Measurements from ENCODE around the gene C5orf15. TPM values are rescaled to one million over a fixed set of nuclear protein-coding genes. Genes with fewer than 3 reads are reported as not detected.

Gene C5orf15
- total RNA-seq, 2 experiments from 2014 or later, result 33.4 to 33.8 TPM

GRCh38 chr5:133930061-133930812 is 38.2 kb downstream of the C5orf15 start:
- Mint-ChIP-seq H3K4me3 (peak overlapping the region; percentile 69), H3K36me3 (no peaks in the 10 kb centered on the region), H3K27me3 (no peaks in the 10 kb centered on the region), H3K4me1 (peaks cover 62% of the 10 kb centered on the region), H3K9me3 (no peaks in the 10 kb centered on the region), H3K27ac (peak overlapping the region; percentile 97)
- peak; percentile 80 for DNase-seq

DNA sequence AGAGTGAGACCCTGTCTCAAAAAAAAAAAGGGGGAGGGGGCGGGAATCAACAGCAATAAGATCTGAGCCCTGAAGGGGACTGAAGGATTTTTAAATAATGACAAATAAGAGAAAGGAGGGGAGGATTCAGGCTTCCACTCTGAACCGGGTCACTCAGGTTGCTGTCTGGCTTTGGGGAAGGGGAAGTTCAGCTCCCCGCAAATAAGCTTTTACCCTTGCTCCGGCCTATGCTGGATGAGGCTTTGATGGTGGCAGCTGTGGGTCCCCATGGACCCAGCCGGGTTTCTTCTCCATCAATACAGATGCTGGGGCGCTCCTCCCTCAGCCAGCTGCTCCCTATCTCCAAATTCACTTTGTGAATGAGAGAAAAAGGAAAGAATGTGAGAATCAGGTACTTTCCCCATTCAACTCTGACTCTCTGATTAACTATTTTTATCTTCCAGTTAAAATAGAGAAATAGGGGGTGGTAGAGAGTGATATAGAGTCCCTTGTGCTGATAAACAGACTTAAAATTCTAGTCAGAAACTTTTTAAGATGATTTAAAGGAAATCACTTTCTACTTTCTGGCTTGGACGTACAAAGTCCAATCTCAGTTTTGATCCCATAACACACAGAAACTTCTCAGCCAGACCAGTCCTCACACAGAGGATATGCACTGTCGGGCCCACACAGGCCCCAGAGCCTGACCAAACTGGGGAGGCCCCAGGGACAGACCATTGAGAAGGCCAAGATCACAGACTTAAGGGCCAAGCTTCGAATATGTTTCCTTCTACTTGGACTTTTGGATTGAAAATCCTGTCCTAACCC is 39.6 kb downstream of the C5orf15 start:
- Mint-ChIP-seq H3K36me3 (no peaks in the 10 kb centered on the region), H3K27ac (peak overlapping the region; percentile 97), H3K4me1 (peaks cover 64% of the 10 kb centered on the region), H3K4me3 (peak overlapping the region; percentile 69), H3K9me3 (no peaks in the 10 kb centered on the region), H3K27me3 (no peaks in the 10 kb centered on the region)
- DNase-seq, result no peak

- H3K4me1 Mint-ChIP-seq, result peaks cover 57% of the 10 kb centered on the region
- no peak overlapping the region for H3K4me3 Mint-ChIP-seq
- no peak for DNase-seq
- H3K9me3 Mint-ChIP-seq, result no peaks in the 10 kb centered on the region
- H3K36me3 Mint-ChIP-seq, result no peaks in the 10 kb centered on the region
- H3K27me3 Mint-ChIP-seq, result no peaks in the 10 kb centered on the region
- H3K27ac Mint-ChIP-seq, result no peak overlapping the region
These were observed 40.9 kb downstream of the C5orf15 start for GRCh38 chr5:133927300-133928180.

DNA sequence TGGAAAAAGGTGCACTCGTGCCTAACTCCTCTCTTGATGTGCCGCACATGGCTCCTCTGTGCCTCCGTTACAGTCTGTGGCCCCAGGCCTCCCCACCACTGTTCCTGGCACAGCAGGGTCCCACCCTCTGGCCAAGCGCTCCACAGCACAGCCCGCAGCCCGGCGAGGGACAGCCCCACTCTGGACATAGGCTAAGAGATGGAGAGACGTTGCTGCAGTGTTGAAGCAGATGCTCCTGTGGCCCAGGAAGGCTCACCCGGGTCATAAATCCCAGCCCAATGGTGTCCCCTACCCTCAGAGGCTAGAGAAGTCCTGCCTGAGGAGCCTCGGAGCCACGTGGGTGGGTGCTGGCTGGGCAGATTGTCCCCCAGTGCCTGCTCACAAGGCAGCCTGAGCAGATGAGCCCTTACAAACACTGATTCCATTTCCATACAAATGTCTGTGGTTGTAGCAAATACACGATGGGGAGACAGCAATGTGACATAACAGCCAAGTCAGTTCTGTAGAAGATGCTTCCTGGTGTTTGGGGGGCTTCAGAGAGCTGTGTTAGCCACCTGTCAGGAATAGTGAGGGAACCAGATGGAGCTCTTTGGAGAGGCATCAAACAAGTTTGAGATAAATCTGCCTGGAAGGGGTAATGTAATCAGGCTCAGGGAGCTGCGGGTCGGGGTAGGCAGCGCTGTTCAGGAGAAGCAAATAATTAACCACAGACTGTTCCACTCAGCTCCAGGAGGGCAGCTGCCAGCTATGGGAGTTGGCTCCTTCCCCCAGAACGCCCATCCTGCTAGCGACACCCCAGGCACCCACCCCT is 41.7 kb downstream of the C5orf15 start:
- Mint-ChIP-seq H3K27me3 (no peaks in the 10 kb centered on the region), H3K27ac (no peak overlapping the region), H3K4me3 (no peak overlapping the region), H3K9me3 (no peaks in the 10 kb centered on the region), H3K36me3 (no peaks in the 10 kb centered on the region), H3K4me1 (peaks cover 55% of the 10 kb centered on the region)
- no peak for DNase-seq

- Mint-ChIP-seq H3K27me3 (no peaks in the 10 kb centered on the region), H3K27ac (no peak overlapping the region), H3K4me1 (peaks cover 48% of the 10 kb centered on the region), H3K36me3 (no peaks in the 10 kb centered on the region), H3K9me3 (no peaks in the 10 kb centered on the region), H3K4me3 (no peak overlapping the region)
- DNase-seq, result no peak
These were observed 42.4 kb downstream of the C5orf15 start for GRCh38 chr5:133925866-133926488.

GRCh38 chr5:133925269-133925668 is 43.2 kb downstream of the C5orf15 start:
- peak overlapping the region; percentile 21 for H3K27ac Mint-ChIP-seq
- no peaks in the 10 kb centered on the region for H3K27me3 Mint-ChIP-seq
- no peaks in the 10 kb centered on the region for H3K36me3 Mint-ChIP-seq
- H3K4me3 Mint-ChIP-seq, result no peak overlapping the region
- DNase-seq, result no peak
- H3K9me3 Mint-ChIP-seq, result no peaks in the 10 kb centered on the region
- H3K4me1 Mint-ChIP-seq, result peaks cover 50% of the 10 kb centered on the region

DNA sequence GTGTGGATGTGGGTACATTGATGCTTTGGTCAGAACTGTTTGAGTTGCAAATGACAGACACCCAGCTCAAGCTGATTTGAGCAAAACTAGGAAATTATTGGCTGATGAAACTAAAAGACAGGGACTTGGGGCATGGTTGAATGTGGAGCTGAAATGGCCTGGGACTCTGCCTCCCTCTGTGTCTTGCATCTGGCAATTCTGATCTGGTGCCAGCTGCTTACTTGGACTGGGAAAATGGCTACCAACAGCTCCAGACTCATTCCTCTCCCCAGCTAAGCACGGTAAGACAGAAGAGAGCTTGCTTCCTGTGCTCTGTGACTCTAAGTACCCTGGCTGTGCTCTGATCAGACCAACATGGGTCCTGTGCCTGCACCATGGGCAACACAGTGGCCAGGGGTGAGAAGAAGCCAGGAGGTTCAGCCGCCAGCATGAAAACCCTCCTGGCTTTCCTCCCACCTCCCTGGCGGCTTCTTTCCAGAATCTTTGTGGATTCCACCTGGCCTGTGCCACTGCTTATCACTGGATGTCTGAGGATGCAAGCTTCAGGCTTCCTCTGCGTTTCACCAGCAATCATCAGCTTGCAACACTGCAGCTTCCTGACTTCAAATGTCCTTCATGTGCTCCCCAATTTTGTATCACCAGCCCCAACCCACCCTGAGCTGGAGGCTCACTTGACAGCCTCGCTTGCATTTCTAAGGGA is 44.1 kb downstream of the C5orf15 start:
- no peaks in the 10 kb centered on the region for H3K27me3 Mint-ChIP-seq
- H3K27ac Mint-ChIP-seq, result peak overlapping the region; percentile 28

DNA sequence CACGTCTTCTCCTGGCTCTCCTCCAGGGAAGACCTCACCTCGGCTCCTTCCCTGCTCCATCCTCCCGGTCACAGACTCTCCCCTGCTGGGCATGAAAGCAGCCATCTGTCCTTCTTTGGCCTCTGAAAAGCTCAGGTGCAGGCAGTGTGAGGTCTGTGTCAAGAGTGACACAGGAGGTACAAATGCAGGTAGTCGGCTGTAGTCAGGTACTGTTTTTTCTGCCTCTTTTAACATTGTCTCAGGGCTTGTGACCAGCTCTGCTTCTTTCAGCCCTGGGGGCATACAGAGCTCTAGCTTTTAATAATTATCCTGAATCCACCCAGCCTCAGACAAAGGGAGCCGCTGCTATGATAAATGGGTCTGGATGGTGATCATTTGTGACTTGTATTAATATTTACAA is 46.4 kb downstream of the C5orf15 start:
- Mint-ChIP-seq H3K36me3 (no peaks in the 10 kb centered on the region), H3K9me3 (no peaks in the 10 kb centered on the region), H3K4me1 (peaks cover 41% of the 10 kb centered on the region), H3K27ac (no peak overlapping the region), H3K4me3 (no peak overlapping the region), H3K27me3 (no peaks in the 10 kb centered on the region)
- no peak for DNase-seq

More for the DNA sequence above, 44.1 kb downstream of the C5orf15 start:
- H3K4me3 Mint-ChIP-seq, result no peak overlapping the region
- H3K4me1 Mint-ChIP-seq, result peaks cover 48% of the 10 kb centered on the region
- H3K9me3 Mint-ChIP-seq, result no peaks in the 10 kb centered on the region
- H3K36me3 Mint-ChIP-seq, result no peaks in the 10 kb centered on the region
- DNase-seq, result no peak

- Mint-ChIP-seq H3K36me3 (no peaks in the 10 kb centered on the region), H3K27me3 (no peaks in the 10 kb centered on the region), H3K9me3 (no peaks in the 10 kb centered on the region), H3K4me1 (peaks cover 41% of the 10 kb centered on the region), H3K27ac (no peak overlapping the region), H3K4me3 (no peak overlapping the region)
- no peak for DNase-seq
These were observed 47.4 kb downstream of the C5orf15 start for GRCh38 chr5:133921069-133921468.

- Mint-ChIP-seq H3K27me3 (no peaks in the 10 kb centered on the region), H3K4me1 (peaks cover 32% of the 10 kb centered on the region), H3K27ac (peak overlapping the region; percentile 81), H3K4me3 (no peak overlapping the region), H3K9me3 (no peaks in the 10 kb centered on the region), H3K36me3 (no peaks in the 10 kb centered on the region)
- no peak for DNase-seq
These were observed 49.0 kb downstream of the C5orf15 start for GRCh38 chr5:133919148-133920136.

- Mint-ChIP-seq H3K27ac (peak overlapping the region; percentile 81), H3K27me3 (no peaks in the 10 kb centered on the region), H3K4me3 (no peak overlapping the region), H3K9me3 (no peaks in the 10 kb centered on the region), H3K4me1 (peaks cover 26% of the 10 kb centered on the region), H3K36me3 (no peaks in the 10 kb centered on the region)
- DNase-seq, result no peak
These were observed 49.7 kb downstream of the C5orf15 start for GRCh38 chr5:133918731-133919130.

DNA sequence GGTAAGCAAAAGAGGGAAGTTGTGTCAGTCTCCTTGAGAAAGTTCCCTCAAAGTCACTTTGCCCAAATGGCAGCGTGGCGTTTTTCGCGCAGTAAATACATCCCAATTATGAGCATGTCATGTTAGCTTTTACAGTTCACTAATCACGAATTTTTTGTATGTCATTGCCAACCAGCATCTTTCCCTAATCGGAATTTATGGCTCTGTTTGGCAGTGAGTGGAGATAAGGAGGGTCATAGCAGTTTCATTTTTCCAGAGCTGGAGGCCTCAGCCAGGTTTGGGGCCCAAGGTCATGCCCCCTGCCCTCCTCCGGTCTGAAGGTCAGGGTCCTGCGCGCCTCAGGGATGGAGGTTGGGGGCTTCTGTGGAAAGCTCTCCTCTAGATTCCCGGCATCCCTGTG is 50.1 kb downstream of the C5orf15 start:
- Mint-ChIP-seq H3K27ac (no peak overlapping the region), H3K36me3 (no peaks in the 10 kb centered on the region), H3K9me3 (no peaks in the 10 kb centered on the region), H3K27me3 (no peaks in the 10 kb centered on the region), H3K4me1 (peaks cover 26% of the 10 kb centered on the region), H3K4me3 (no peak overlapping the region)
- no peak for DNase-seq

All from activated naive CD8-positive, alpha-beta T cell treated with anti-CD3 and anti-CD28 coated beads for 36 hours (primary cell).